HG02610 (cell line): Measurements from ENCODE around the gene MS4A12.
"Not testable (repeated sequence)": the region's sequence is repeated elsewhere in the genome, so short reads cannot be mapped to it uniquely, and the experiment has no call there.

Source experiments
- ATAC-seq: cut with Tn5 transposase; IDR thresholded peaks from one replicate; pipeline ENCODE4 v1.9.1; 2021; ENCODE audit warnings: mild to moderate bottlenecking, moderate library complexity; ENCODE audit not compliant: unreplicated experiment

MS4A12 gene

GRCh38 chr11:60511393-60511792 lies 18.8 kb downstream of the MS4A12 start:
- ATAC-seq: no peak

- no peak for ATAC-seq
These were observed 20.2 kb downstream of the MS4A12 start for GRCh38 chr11:60512651-60513225.

GRCh38 chr11:60513496-60514460 lies 21.2 kb downstream of the MS4A12 start:
- no peak for ATAC-seq

- no peak for ATAC-seq
These were observed 22.7 kb downstream of the MS4A12 start, which contains the start of gene MS4A13 for GRCh38 chr11:60515144-60515855. TSS of gene MS4A13 (plus strand) at chr11:60515392. CDS start at chr11:60518084, 2,692 bp downstream.

GRCh38 chr11:60528465-60528864 lies 35.9 kb downstream of the MS4A12 start:
- ATAC-seq: no peak

GRCh38 chr11:60528934-60529333 lies 36.4 kb downstream of the MS4A12 start:
- peak; percentile 54 for ATAC-seq

GRCh38 chr11:60530454-60531100 lies 38.0 kb downstream of the MS4A12 start:
- no peak for ATAC-seq

GRCh38 chr11:60532383-60532782 lies 39.8 kb downstream of the MS4A12 start:
- not testable (repeated sequence) for ATAC-seq

- ATAC-seq: not testable (repeated sequence)
These were observed 46.0 kb downstream of the MS4A12 start for GRCh38 chr11:60538627-60539026.

GRCh38 chr11:60544077-60544476 lies 51.5 kb downstream of the MS4A12 start:
- ATAC-seq: no peak
